ENCODE measurements around the gene POLR1G.

Gene POLR1G

DNA sequence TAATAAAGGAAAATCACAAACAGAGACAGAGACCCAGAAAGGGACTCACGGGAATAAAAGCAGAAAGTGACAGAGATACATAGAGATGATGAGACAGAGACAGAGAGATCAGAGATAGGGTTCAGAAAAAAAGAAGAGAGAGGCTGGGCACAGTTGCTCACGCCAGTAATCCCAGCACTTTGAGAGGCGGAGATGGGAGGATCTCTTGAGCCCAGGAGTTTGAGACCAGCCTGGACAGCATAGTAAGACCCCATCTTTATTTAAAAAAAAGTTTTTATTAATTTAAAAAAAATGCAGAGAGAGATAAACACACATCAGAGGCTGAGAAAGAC, 41.9 kb downstream of the POLR1G start:
- DNase-seq = no peak

DNA sequence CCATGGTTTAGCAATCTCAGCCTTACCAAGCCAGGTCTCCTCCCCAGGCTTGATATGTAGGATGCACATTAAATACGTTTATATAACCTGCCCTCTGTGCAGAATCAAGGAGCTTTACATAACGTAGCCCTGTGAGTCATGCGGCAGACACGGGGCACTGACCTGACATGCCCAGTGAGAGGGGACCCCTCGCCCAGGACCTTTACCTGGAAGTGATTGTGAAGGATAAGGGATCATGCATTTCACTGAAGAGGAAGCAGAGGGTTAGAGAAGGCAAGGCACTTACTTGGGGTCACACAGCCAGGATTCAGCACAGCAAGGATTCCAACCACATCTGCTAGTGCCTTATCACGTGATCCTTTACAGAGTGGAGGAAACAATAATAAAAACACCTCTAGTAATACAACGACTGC, 42.4 kb downstream of the POLR1G start:
- no peak for DNase-seq

DNA sequence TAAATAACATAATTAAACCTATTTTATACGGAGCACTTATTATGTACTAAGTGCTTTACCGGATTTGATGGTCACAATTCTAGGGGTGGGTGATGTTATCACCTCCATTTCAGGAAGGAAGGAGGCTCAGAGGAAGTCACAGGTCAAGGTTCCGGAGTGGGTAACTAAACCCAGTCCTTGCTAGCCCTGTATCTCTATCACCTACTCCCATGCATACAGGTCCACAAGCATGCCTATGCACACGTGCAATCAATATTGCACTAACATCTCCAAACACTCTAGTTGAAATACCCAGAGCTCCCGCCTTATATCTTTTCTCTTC, 43.5 kb downstream of the POLR1G start:
- no peak for DNase-seq

DNA sequence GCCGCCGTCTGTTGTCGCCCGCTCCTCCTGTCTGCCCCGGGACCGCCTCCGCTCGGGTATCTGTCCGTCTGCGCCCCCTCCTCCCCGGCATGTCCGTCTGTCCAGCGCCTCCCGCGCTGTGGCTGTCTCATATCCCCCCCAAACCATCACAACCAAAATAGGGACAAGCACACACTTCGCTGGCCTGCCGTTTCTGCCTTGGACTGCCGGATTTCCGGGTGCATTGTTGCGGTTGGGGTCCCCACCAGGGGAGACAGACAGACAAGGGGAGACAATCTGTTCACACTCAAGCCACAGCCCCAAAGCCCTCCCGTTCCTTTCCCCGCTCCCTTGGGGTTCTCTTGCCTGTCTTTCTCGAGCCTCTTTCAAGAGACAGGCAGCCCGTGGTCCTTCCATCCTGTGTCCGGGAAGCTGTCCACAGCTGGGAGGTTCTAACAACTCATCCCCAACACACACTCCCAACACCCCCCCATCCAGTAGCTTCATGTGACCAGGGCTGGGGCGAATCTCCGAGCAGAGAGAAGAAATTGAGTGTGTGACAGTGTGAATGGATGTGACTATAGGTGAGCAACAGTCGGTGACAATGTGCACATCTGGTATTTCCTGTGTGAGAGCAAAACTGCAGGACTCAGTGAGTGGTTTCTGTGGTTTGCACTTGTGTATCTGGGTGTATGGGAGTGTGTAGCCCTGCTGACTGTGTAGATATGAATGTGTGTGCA, 44.8 kb downstream of the POLR1G start:
- no peak for DNase-seq

DNA sequence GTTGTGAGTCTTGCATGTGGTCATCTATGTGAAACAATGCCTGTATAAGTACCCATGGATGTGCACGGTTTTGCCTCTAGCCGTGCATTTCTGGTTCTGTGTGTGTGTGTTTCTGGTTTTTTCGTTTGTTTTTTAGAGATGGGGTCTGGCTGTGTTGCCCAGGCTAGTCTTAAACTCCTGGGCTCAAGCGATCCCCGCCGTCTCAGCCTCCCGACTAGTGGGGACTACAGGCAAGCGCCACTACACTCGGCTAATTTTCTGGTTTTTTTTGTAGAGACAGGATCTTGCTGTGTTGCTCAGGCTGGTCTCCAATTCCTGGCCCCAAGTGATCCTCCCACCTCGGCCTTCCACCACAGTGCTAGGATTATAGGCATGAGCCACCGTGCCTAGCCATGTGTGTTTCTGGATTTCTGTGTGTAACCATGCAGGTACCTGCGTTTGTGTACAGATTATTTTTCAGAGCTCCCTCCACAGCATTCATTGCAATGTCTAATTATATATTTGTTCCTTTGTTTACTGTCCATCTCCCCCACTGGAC, 45.5 kb downstream of the POLR1G start:
- DNase-seq = no peak

DNA sequence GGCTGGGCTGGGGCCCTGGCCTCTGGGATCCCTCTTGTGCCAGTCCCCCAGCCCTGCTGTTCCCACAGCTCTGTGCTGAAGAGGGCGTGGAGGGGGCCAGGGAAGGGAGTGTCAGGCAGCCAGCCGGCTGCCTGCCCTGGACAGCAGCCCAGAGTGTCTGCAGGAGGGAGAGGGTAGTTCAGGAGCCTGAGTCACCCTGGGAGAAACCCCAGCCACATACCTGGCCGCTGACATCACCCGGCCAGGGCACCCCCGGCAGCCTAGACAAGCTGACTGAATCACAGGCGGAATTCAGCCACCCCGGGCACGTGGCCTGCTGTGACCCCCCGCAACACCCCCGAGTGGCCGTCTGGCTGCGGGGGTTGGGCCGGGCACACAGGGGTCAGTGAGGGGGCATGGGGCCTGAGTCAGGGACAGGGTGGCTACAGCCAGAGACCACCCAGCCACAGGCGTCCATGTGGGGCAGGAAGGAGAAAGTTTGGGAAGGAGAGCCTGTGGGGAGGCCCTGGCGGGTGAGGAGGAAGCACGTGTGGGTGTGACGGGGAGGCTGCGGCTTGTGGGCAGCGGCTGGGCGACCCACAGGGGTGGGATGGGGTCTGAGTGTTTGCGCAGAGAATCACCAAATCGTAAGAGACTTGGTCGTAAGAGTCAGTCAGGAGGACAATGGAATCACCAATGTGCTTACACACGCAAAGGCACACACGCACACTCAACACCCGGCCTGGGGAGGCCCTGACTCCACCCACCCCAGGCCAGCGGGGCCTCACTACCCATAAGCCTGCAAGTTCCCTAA, 49.5 kb downstream of the POLR1G start:
- DNase-seq = no peak

DNA sequence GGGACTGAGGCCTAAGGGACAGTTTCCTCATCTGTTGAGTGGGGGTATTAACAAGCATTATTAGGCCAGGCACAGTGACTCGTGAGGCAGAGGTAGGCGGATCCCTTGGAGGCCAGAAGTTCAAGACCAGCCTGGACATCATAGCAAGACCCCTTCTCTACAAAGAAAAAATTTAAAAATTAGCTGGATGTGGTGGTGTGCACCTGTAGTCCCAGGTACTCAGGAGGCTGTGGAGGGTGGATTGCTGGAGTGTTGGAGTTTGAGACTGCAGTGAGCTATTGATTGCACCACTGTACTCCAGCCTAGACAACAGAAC, 50.0 kb downstream of the POLR1G start:
- DNase-seq = no peak

DNA sequence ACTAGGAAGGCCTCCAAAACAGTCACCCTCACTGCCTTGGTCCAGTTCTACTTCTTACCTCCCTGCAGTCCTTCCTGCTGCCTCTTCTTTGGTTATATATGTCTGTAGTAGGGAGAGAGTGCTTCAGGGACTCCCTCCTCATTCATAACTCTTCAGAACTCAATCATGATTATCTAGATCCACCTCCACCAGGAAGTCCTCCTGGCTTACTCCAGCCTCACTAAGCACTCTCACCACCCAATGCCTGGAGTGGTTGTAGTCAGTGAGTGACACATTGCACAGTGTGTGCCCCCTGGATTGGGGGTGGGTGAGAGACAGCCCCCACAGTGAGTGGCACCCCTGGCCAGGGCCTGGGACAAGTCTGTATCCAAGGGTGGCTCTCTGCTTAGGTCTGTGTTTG, 51.3 kb downstream of the POLR1G start:
- no peak for DNase-seq
